ENCODE results near the gene KEL. TPM values are rescaled to one million over a fixed set of nuclear protein-coding genes. Genes with fewer than 3 reads are reported as not detected.

Gene KEL
- total and polyA plus RNA-seq, 4 donors: 0.18 to 81.0 (median 0.36) TPM

DNA sequence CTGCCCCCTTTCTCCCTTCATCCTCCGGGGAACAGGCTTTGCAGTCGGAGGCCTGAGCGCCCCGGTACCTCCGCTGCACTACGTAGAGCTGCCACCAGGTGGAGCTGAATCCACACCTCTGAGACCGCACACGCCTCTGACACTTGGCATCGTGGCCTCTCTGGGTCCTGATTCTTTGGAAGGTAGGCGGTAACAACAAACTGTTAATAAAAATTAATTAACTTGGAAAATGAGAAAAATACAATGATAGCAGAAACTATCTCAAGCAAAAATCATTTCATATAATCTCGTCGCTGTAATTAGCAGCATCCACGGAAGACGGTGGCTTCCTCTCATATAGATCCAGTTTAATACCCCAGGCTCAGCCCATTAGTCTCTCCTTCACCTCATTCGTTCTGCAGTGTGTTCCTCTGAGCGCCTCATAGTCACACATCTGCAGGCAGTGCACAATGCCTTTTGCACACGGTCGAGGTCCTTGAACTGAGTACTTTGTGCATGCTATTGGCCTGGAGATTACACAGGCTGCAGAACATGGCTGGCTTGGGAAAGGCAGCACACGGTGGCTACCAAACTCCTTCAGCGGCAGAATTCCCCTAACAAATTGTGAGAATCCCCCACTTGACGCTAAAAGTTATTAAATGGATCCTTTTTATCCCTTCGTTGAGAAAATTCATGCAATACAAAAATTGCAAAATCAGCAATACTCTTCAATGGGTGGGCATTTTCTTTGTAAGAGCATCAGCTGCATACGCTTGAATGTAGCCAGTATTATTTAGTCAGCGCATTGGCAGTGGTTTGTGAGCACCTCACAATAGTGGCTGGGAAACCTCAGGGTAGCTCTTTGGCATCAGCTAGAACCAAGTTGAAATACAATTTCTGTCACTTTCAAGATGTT, 46.1 kb upstream of the KEL start:
- WGBS: 38% methylated on average over 24 of the region's 24 CpGs
- H3K9me3 ChIP-seq (ENCODE audit: control insufficient read depth in 4 of 4, low read length in 3 of 4): no peaks in the 10 kb centered on the region
- H3K36me3 ChIP-seq (ENCODE audit: control insufficient read depth in 4 of 4, insufficient read depth in 3 of 4, low read depth in 1 of 4, low read length in 3 of 4): no peaks in the 10 kb centered on the region
- TF ChIP-seq RAD21 (IDR thresholded peaks at IDR 0.05) (peak; percentile 99), TAF1 (conservative IDR thresholded peaks at IDR 0.05) (no peak), SP1 (IDR thresholded peaks at IDR 0.05) (no peak)
- TF ChIP-seq, protein P1, sequence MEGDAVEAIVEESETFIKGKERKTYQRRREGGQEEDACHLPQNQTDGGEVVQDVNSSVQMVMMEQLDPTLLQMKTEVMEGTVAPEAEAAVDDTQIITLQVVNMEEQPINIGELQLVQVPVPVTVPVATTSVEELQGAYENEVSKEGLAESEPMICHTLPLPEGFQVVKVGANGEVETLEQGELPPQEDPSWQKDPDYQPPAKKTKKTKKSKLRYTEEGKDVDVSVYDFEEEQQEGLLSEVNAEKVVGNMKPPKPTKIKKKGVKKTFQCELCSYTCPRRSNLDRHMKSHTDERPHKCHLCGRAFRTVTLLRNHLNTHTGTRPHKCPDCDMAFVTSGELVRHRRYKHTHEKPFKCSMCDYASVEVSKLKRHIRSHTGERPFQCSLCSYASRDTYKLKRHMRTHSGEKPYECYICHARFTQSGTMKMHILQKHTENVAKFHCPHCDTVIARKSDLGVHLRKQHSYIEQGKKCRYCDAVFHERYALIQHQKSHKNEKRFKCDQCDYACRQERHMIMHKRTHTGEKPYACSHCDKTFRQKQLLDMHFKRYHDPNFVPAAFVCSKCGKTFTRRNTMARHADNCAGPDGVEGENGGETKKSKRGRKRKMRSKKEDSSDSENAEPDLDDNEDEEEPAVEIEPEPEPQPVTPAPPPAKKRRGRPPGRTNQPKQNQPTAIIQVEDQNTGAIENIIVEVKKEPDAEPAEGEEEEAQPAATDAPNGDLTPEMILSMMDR (IDR thresholded peaks at IDR 0.05; ENCODE audit: low read depth, low read length, missing input control): peak; percentile 96
- peaks cover 0 to 5% (median 1%) of the 10 kb centered on the region in 4 donors for H3K4me1 ChIP-seq (ENCODE audit: control insufficient read depth in 4 of 4, insufficient read depth in 4 of 4, low read length in 3 of 4)
- no peak overlapping the region for H3K9ac ChIP-seq (ENCODE audit: low read depth in 1 of 2, low read length in 2 of 2)
- H3K27me3 ChIP-seq (ENCODE audit: control insufficient read depth in 4 of 4, insufficient read depth in 4 of 4, low read length in 3 of 4): peaks cover 0 to 3% (median 0%) of the 10 kb centered on the region in 4 donors
- no peak overlapping the region for H3K27ac ChIP-seq (ENCODE audit: low read depth in 1 of 2, low read length in 2 of 2)
- DNase-seq (ENCODE audit: low spot score): peak; percentile 87
- no peak overlapping the region for H3K4me3 ChIP-seq (ENCODE audit: low read depth in 1 of 3, low read length in 3 of 3)

DNA sequence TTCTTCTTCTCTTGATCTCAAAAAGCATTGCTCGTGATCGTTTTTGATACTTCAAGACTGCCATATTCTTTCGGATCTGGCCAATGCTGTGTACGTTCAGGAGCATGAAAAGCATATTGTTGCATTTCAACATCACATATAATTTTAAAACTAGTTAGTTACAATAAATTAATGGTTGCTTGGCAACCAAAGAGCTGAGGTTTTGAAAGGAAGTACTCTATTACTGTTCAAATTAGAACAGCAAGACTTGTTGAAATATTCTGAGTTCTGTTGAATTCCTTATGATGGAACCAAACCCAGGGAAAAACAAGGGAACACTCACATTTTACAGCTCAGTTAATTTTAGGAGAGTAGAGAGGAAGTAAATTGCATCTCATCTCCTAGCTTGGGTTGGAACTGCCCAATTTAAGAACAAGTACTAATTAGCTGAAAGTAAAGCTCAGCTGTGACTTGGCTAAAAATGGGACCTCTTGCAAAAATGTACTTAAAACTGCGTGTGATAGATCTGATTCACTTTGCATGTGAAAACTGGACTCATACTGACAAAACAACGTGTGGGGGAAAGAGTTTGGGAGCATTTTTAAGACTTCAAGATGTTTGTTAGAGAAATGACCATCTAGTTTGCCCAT, 43.6 kb upstream of the KEL start:
- Histone ChIP-seq H3K36me3 (ENCODE audit: control insufficient read depth in 4 of 4, insufficient read depth in 3 of 4, low read depth in 1 of 4, low read length in 3 of 4) (no peaks in the 10 kb centered on the region), H3K27me3 (ENCODE audit: control insufficient read depth in 4 of 4, insufficient read depth in 4 of 4, low read length in 3 of 4) (no peaks in the 10 kb centered on the region), H3K9ac (ENCODE audit: low read depth in 1 of 2, low read length in 2 of 2) (no peak overlapping the region), H3K4me1 (ENCODE audit: control insufficient read depth in 4 of 4, insufficient read depth in 4 of 4, low read length in 3 of 4) (peaks cover 0 to 9% (median 3%) of the 10 kb centered on the region in 4 donors), H3K27ac (ENCODE audit: low read depth in 1 of 2, low read length in 2 of 2) (no peak overlapping the region), H3K9me3 (ENCODE audit: control insufficient read depth in 4 of 4, low read length in 3 of 4) (peaks cover 0 to 5% (median 0%) of the 10 kb centered on the region in 4 donors), H3K4me3 (ENCODE audit: low read depth in 1 of 3, low read length in 3 of 3) (no peak overlapping the region)
- TF ChIP-seq, protein P2, sequence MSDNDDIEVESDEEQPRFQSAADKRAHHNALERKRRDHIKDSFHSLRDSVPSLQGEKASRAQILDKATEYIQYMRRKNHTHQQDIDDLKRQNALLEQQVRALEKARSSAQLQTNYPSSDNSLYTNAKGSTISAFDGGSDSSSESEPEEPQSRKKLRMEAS (IDR thresholded peaks at IDR 0.05): no peak
- TF ChIP-seq EGR1 (IDR thresholded peaks at IDR 0.05; ENCODE audit: low read depth in 2 of 2) (no peak), TAF1 (conservative IDR thresholded peaks at IDR 0.05) (no peak), NR2F2 (IDR thresholded peaks at IDR 0.05) (no peak), JUND (IDR thresholded peaks at IDR 0.05) (no peak), RXRA (IDR thresholded peaks at IDR 0.05) (no peak), FOXA1 (IDR thresholded peaks at IDR 0.05) (no peak), RAD21 (IDR thresholded peaks at IDR 0.05) (no peak), SP1 (IDR thresholded peaks at IDR 0.05) (no peak), FOXA2 (IDR thresholded peaks at IDR 0.05) (no peak), GABPA (IDR thresholded peaks at IDR 0.05 in 1 of 2, conservative IDR thresholded peaks at IDR 0.05 in 1 of 2) (no peak), YY1 (IDR thresholded peaks at IDR 0.05) (no peak), HNF4A (conservative IDR thresholded peaks at IDR 0.05) (no peak), HNF4G (IDR thresholded peaks at IDR 0.05) (no peak)
- TF ChIP-seq, protein P3, sequence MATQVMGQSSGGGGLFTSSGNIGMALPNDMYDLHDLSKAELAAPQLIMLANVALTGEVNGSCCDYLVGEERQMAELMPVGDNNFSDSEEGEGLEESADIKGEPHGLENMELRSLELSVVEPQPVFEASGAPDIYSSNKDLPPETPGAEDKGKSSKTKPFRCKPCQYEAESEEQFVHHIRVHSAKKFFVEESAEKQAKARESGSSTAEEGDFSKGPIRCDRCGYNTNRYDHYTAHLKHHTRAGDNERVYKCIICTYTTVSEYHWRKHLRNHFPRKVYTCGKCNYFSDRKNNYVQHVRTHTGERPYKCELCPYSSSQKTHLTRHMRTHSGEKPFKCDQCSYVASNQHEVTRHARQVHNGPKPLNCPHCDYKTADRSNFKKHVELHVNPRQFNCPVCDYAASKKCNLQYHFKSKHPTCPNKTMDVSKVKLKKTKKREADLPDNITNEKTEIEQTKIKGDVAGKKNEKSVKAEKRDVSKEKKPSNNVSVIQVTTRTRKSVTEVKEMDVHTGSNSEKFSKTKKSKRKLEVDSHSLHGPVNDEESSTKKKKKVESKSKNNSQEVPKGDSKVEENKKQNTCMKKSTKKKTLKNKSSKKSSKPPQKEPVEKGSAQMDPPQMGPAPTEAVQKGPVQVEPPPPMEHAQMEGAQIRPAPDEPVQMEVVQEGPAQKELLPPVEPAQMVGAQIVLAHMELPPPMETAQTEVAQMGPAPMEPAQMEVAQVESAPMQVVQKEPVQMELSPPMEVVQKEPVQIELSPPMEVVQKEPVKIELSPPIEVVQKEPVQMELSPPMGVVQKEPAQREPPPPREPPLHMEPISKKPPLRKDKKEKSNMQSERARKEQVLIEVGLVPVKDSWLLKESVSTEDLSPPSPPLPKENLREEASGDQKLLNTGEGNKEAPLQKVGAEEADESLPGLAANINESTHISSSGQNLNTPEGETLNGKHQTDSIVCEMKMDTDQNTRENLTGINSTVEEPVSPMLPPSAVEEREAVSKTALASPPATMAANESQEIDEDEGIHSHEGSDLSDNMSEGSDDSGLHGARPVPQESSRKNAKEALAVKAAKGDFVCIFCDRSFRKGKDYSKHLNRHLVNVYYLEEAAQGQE (IDR thresholded peaks at IDR 0.05): no peak
- TF ChIP-seq, protein P1 (IDR thresholded peaks at IDR 0.05; ENCODE audit: low read depth, low read length, missing input control): no peak
- TF ChIP-seq, protein P4, sequence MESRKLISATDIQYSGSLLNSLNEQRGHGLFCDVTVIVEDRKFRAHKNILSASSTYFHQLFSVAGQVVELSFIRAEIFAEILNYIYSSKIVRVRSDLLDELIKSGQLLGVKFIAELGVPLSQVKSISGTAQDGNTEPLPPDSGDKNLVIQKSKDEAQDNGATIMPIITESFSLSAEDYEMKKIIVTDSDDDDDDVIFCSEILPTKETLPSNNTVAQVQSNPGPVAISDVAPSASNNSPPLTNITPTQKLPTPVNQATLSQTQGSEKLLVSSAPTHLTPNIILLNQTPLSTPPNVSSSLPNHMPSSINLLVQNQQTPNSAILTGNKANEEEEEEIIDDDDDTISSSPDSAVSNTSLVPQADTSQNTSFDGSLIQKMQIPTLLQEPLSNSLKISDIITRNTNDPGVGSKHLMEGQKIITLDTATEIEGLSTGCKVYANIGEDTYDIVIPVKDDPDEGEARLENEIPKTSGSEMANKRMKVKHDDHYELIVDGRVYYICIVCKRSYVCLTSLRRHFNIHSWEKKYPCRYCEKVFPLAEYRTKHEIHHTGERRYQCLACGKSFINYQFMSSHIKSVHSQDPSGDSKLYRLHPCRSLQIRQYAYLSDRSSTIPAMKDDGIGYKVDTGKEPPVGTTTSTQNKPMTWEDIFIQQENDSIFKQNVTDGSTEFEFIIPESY (IDR thresholded peaks at IDR 0.05): no peak
- TF ChIP-seq, protein P5, sequence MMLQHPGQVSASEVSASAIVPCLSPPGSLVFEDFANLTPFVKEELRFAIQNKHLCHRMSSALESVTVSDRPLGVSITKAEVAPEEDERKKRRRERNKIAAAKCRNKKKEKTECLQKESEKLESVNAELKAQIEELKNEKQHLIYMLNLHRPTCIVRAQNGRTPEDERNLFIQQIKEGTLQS (IDR thresholded peaks at IDR 0.05): no peak
- no peak for DNase-seq (ENCODE audit: low spot score)
- 84% methylated on average over 6 of the region's 6 CpGs for WGBS

Data from liver (tissue), 9 donors.